Loucy (cell line): ENCODE data around the gene ADAMTS6.

Source experiments
- H2AFZ ChIP-seq: fragments of 200-600 bp; sonication (generic); 2 replicates; pipeline ENCODE4 v1.6.0; 2016; ENCODE audit warnings: antibody characterized with exemption, mild to moderate bottlenecking, low read length, moderate library complexity
- H3F3A ChIP-seq: fragments of 200-600 bp; 2 replicates; pipeline ENCODE4 v1.6.0; 2016; ENCODE audit warnings: antibody characterized with exemption, low read depth, mild to moderate bottlenecking
- H3K27me3 ChIP-seq: fragments of 200-600 bp; sonication (generic); 2 replicates; pipeline ENCODE4 v1.6.1; 2014; ENCODE audit warnings: low read length, mild to moderate bottlenecking; ENCODE audit not compliant: insufficient read depth, poor library complexity, severe bottlenecking
- H3K36me3 ChIP-seq: fragments of 200-600 bp; sonication (generic); 2 replicates; pipeline ENCODE4 v1.6.1; 2016; ENCODE audit warnings: low read length; ENCODE audit not compliant: insufficient read depth
- H3K4me1 ChIP-seq: fragments of 200-600 bp; sonication (generic); 2 replicates; pipeline ENCODE4 v1.5.1; 2014; ENCODE audit warnings: low read length, mild to moderate bottlenecking; ENCODE audit not compliant: insufficient read depth, poor library complexity, severe bottlenecking
- H3K4me2 ChIP-seq: fragments of 200-600 bp; sonication (generic); 2 replicates; pipeline ENCODE4 v1.6.0; 2014; ENCODE audit warnings: antibody characterized with exemption, low read length, low read depth, mild to moderate bottlenecking; ENCODE audit not compliant: poor library complexity, severe bottlenecking
- H3K4me3 ChIP-seq: fragments of 200-600 bp; sonication (generic); 2 replicates; pipeline ENCODE4 v1.5.1; 2014; ENCODE audit warnings: low read length, mild to moderate bottlenecking, mixed read lengths; ENCODE audit not compliant: poor library complexity, severe bottlenecking
- H3K79me2 ChIP-seq: fragments of 200-600 bp; sonication (generic); 2 replicates; pipeline ENCODE4 v1.6.1; 2014; ENCODE audit warnings: low read length; ENCODE audit not compliant: insufficient read depth
- H3K9ac ChIP-seq: fragments of 200-600 bp; sonication (generic); 2 replicates; pipeline ENCODE4 v1.6.0; 2014; ENCODE audit warnings: mild to moderate bottlenecking, low read depth, low read length, moderate library complexity; ENCODE audit not compliant: poor library complexity, severe bottlenecking
- H3K9me2 ChIP-seq: fragments of 200-600 bp; sonication (generic); replicated peaks from 2 replicates; pipeline ENCODE4 v1.6.1; 2016; ENCODE audit warnings: low read depth, low read length, mixed read lengths
- H3K9me3 ChIP-seq: fragments of 200-600 bp; sonication (generic); 2 replicates; pipeline ENCODE4 v1.6.1; 2014; ENCODE audit warnings: mild to moderate bottlenecking, antibody characterized with exemption, low read length, low read depth; ENCODE audit not compliant: insufficient read depth
- H4K20me1 ChIP-seq: fragments of 200-600 bp; sonication (generic); 2 replicates; pipeline ENCODE4 v1.6.0; 2014; ENCODE audit warnings: antibody characterized with exemption, low read length, mild to moderate bottlenecking; ENCODE audit not compliant: insufficient read depth, poor library complexity, severe bottlenecking
- EZH2phosphoT487 ChIP-seq: fragments of 200-600 bp; IDR thresholded peaks from 2 replicates; pipeline ENCODE4 v1.6.1; 2018; ENCODE audit warnings: antibody characterized with exemption, mild to moderate bottlenecking, moderate library complexity, borderline replicate concordance
- TF ChIP-seq, protein P1 (sequence below): fragments of 200-600 bp; sonication (generic); conservative IDR thresholded peaks from 2 replicates; pipeline ENCODE4 v1.5.1; 2014; ENCODE audit warnings: mild to moderate bottlenecking, antibody characterized with exemption, low read length

Gene ADAMTS6

DNA sequence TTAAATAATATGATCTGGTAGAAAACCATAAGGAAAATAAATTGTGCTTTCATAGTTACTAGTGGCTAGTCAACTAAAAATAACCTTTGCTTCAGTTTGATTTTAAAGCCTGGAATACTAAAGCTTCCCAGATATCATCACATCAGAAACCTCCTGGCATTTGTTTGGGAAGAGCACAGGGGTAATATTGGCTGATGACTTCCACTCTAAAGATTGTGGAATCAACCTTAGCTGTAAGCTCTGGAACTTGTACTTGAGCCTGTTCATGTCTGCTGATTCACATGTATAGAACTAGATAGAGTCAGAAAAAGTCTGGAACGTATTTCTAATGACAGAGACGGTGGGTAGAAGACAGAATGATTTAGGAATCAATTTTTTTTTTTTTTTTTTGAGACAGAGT, 367.9 kb downstream of the ADAMTS6 start:
- Histone ChIP-seq H3K4me2 (no peak overlapping the region), H3K79me2 (no peaks in the 10 kb centered on the region), H3F3A (no peaks in the 10 kb centered on the region), H3K9me2 (no peaks in the 10 kb centered on the region), H3K9me3 (peaks cover 8% of the 10 kb centered on the region; the same call in 1 of the 2 replicates), H3K4me1 (no peaks in the 10 kb centered on the region), H4K20me1 (no peaks in the 10 kb centered on the region), H3K9ac (no peak overlapping the region), H3K27me3 (no peaks in the 10 kb centered on the region), H2AFZ (no peak overlapping the region), H3K36me3 (no peaks in the 10 kb centered on the region), H3K4me3 (no peak overlapping the region)
- TF ChIP-seq EZH2phosphoT487, result no peak

DNA sequence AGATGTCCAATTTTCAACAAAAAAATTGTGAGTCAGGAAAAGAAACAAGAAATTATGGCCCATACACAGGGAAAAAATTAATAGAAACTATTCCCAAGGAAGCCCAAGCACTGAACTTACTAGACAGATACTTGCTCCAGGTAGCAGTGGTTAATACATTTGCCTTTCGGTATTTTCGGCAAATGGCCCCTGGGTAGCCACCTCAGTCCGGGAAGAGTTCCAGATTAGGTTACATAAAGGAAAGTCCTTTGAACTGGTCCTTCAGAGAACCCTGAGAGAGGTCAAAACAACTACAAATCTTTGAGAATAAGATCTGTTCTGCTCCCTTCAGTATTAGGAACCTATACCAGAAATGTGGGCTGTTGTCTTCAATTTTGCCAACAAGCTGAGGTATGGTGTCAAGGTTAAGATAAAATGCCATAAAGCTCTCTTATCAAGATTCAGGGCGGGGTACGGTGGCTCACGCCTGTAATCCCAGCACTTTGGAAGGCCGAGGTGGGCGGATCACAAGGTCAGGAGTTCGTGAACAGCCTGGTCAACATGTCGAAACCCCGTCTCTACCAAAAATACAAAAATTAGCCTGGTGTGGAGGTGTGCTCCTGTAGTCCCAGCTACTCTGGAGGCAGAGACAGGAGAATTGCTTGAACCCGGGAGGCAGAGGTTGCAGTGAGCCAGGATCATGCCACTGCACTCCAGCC, 369.6 kb downstream of the ADAMTS6 start:
- H3K4me3 ChIP-seq, result no peak overlapping the region
- no peak overlapping the region for H3K4me2 ChIP-seq
- H3K4me1 ChIP-seq, result no peaks in the 10 kb centered on the region
- peaks cover 1% of the 10 kb centered on the region; the same call in 1 of the 2 replicates for H3K9me3 ChIP-seq
- H3K36me3 ChIP-seq, result no peaks in the 10 kb centered on the region
- H3K9ac ChIP-seq, result no peak overlapping the region
- TF ChIP-seq, protein P1, sequence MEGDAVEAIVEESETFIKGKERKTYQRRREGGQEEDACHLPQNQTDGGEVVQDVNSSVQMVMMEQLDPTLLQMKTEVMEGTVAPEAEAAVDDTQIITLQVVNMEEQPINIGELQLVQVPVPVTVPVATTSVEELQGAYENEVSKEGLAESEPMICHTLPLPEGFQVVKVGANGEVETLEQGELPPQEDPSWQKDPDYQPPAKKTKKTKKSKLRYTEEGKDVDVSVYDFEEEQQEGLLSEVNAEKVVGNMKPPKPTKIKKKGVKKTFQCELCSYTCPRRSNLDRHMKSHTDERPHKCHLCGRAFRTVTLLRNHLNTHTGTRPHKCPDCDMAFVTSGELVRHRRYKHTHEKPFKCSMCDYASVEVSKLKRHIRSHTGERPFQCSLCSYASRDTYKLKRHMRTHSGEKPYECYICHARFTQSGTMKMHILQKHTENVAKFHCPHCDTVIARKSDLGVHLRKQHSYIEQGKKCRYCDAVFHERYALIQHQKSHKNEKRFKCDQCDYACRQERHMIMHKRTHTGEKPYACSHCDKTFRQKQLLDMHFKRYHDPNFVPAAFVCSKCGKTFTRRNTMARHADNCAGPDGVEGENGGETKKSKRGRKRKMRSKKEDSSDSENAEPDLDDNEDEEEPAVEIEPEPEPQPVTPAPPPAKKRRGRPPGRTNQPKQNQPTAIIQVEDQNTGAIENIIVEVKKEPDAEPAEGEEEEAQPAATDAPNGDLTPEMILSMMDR, result no peak
- no peak for TF ChIP-seq EZH2phosphoT487
- H3K27me3 ChIP-seq, result no peaks in the 10 kb centered on the region
- no peaks in the 10 kb centered on the region for H3F3A ChIP-seq
- no peaks in the 10 kb centered on the region for H4K20me1 ChIP-seq
- H3K79me2 ChIP-seq, result no peaks in the 10 kb centered on the region
- no peaks in the 10 kb centered on the region for H3K9me2 ChIP-seq
- H2AFZ ChIP-seq, result no peak overlapping the region

DNA sequence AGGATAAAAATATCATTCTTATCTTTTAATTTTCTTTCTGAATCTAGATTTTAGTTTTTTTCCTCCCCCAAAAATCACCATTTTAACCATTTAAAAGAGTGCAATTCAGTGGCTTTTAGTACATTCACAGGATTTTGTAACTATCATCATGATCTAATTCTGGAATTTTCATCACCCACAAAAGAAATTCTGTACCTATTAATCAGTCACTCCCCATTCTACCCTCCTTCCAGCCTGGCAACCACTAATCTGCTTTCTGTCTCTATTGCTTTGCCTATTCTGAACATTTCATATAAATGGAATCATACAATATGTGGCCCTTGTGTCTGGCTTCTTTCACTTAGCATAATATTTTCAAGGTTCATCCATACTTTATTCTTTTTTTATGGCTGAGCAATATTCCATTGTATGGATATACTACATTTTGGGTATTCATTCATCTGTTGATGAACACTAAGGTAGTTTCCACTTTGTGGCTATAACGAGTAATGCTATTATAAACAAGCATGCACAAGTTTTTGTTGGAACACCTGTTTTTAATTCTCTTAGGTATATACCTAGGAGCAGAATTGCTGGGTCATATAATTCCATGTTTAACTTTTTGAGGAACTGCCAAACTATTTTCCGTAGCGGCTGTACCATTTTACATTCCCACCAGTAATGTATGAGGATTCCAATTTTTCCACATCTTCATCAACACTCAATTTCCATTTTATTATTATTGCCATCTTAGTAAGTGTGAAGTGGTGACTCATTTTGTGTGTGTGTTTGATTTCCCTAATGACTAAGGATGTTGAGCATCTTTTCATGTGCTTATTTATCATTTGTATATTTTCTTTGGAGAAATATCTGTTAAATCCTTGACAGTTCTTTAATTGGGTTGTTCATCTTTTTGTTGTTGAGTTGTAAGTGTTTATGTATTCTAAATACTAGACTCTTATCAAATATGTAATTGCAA, 372.7 kb downstream of the ADAMTS6 start:
- Histone ChIP-seq H2AFZ (no peak overlapping the region), H3K4me2 (no peak overlapping the region)

More for the DNA sequence above, 372.7 kb downstream of the ADAMTS6 start:
- Histone ChIP-seq H3K4me1 (no peaks in the 10 kb centered on the region), H4K20me1 (no peaks in the 10 kb centered on the region), H3K9me2 (no peaks in the 10 kb centered on the region), H3K9me3 (no peaks in the 10 kb centered on the region), H3K27me3 (no peaks in the 10 kb centered on the region), H3K4me3 (no peak overlapping the region), H3K79me2 (no peaks in the 10 kb centered on the region), H3K36me3 (no peaks in the 10 kb centered on the region), H3K9ac (no peak overlapping the region), H3F3A (no peaks in the 10 kb centered on the region)
- TF ChIP-seq, protein P1, result no peak
- no peak for TF ChIP-seq EZH2phosphoT487
